GM18520 (cell line): ENCODE results near the gene FUS.

Experiments used
- ATAC-seq: cut with Tn5 transposase; IDR thresholded peaks from one replicate; pipeline ENCODE4 v1.9.1; 2021; ENCODE audit not compliant: unreplicated experiment

The FUS gene

GRCh38 chr16:31200821-31201568, 21.1 kb downstream of the FUS start:
- no peak for ATAC-seq

- no peak for ATAC-seq
These were observed 21.9 kb downstream of the FUS start for GRCh38 chr16:31201582-31202413.

- ATAC-seq, result no peak
These were observed 22.8 kb downstream of the FUS start, which contains the start of gene PYCARD for GRCh38 chr16:31202414-31203375. PYCARD (minus strand) TSS chr16:31202760; CDS start chr16:31202690, 70 bp downstream.

GRCh38 chr16:31204871-31205666, 25.1 kb downstream of the FUS start:
- no peak for ATAC-seq

- no peak for ATAC-seq
These were observed 26.8 kb downstream of the FUS start for GRCh38 chr16:31206776-31207175.

- ATAC-seq, result no peak
These were observed 33.4 kb downstream of the FUS start for GRCh38 chr16:31213342-31213741.

- no peak for ATAC-seq
These were observed 34.2 kb downstream of the FUS start, which contains the start of gene TRIM72 for GRCh38 chr16:31213877-31214707. TRIM72 (plus strand) TSS chr16:31214119; CDS start chr16:31214739, 620 bp downstream.

GRCh38 chr16:31214708-31215286, 34.9 kb downstream of the FUS start:
- no peak for ATAC-seq

- ATAC-seq, result no peak
These were observed 35.6 kb downstream of the FUS start for GRCh38 chr16:31215287-31216162.

- no peak for ATAC-seq
These were observed 36.6 kb downstream of the FUS start, which contains the start of gene PYDC1 for GRCh38 chr16:31216422-31217135. PYDC1 (minus strand) TSS chr16:31217135; CDS start chr16:31217028, 107 bp downstream.

GRCh38 chr16:31217136-31217530, 37.2 kb downstream of the FUS start:
- ATAC-seq, result no peak

- no peak for ATAC-seq
These were observed 39.3 kb downstream of the FUS start for GRCh38 chr16:31219154-31219741.

GRCh38 chr16:31221357-31222160, 41.6 kb downstream of the FUS start:
- ATAC-seq, result no peak

- no peak for ATAC-seq
These were observed 43.1 kb downstream of the FUS start for GRCh38 chr16:31223044-31223443.

GRCh38 chr16:31224092-31224955, 44.4 kb downstream of the FUS start:
- no peak for ATAC-seq
